ENCODE measurements around the gene GPN3. TPM values are rescaled to one million over a fixed set of nuclear protein-coding genes. Genes with fewer than 3 reads are reported as not detected.

Gene GPN3
- total RNA-seq, 1 donor from 2014 or later, result 21.6 TPM

Small RNA genes lying within 50 kb of the gene (small RNA-seq; reads per million reads assigned to genes)
- not detected for gene RF00278

Other genes starting within 250 kb of the GPN3 start
- 149 TPM for gene ATP2A2, start 187.0 kb downstream of the GPN3 start, total RNA-seq
- 44.0 TPM for gene ANAPC7, start 64.5 kb downstream of the GPN3 start, total RNA-seq
- 121 TPM for gene ARPC3, start 17.9 kb downstream of the GPN3 start, total RNA-seq
- 39.1 TPM for gene FAM216A, start 588 bp upstream of the GPN3 start, total RNA-seq
- gene VPS29, start 33.9 kb upstream of the GPN3 start, total RNA-seq, result 106 TPM
- gene RAD9B, start 34.1 kb upstream of the GPN3 start, total RNA-seq, result 1.2 TPM
- 8.2 TPM for gene PPTC7, start 115.1 kb upstream of the GPN3 start, total RNA-seq
- gene TCTN1, start 145.9 kb upstream of the GPN3 start, total RNA-seq, result 35.9 TPM
- 7.3 TPM for gene HVCN1, start 220.9 kb upstream of the GPN3 start, total RNA-seq

All from frontal cortex (tissue), 1 donor.